ENCODE results near the gene FYN.

The FYN gene

DNA sequence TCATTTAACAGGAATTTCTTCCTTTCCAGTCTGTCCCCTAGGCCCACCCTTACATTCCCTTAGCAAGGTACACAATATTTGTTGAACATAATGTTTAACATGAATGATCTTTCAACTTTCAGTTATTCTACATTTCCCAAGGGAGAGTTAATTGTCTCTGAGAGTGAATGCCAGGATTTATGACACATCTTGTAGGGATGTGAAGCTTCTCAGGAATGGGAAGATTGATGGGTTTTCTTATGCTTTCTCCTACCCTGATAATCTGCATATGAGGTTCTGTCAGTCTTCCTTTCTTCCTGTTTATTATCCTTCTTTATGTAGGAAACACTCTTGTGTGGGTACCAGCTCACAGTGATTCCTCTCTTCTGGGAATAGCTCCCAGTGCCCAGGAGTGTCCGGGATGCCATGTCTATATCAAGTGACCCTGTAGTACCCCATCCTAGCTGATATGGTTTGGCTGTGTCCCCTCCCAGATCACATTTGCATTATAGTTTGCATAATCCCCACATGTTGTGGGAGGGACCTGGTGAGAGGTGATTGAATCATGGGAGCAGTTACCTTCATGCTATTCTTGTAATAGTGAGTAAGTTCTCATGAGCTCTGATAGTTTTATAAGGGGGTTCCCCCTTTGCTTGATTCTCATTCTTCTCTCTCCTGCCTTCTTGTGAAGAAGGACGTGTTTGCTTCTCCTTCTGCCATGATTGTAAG is 7.1 kb upstream of the FYN start:
- no peak for DNase-seq (ENCODE audit: low read depth)

DNA sequence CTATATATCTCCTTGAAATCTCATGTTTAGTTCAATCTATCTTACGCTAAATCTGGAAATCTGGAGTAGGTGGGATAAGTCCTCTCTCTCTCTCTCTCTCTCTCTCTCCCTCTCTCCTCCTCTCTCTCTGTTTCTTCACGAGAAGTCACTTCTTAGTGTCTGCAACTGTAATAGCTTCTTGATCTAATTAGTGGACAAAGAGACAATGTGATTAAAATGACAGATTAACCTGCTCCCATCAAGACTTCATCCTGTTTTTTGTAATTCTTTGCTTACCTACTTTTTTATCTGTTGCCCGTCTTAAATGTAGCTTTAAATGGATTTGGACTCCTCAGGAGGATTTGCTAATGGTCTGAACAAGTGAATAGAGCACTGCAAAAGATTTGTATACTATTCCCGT is 2.5 kb upstream of the FYN start:
- DNase-seq (ENCODE audit: low read depth): no peak

DNA sequence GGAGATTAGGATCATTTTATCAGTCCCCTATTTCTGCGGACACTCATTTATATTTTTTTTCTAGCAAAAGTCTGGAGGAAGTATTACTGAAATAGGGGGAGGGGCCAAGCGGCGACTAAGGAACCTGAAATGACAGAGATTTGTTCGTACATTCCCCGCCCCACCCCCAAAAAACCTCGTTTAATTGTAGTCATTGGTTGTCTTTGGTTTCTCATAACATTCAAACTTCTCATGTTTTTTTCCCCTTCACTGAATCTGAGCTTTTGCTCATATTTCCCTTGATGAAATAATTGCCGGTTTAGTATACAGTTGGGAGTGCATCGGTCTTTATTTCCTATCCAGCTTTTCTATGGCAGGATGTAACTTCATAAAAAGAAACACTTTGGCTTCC is 768 bp upstream of the FYN start:
- DNase-seq (ENCODE audit: low read depth): peak; percentile 50

- peak; percentile 68 for DNase-seq (ENCODE audit: low read depth)
These were observed 663 bp downstream of the FYN start for GRCh38 chr6:111872401-111873177.

DNA sequence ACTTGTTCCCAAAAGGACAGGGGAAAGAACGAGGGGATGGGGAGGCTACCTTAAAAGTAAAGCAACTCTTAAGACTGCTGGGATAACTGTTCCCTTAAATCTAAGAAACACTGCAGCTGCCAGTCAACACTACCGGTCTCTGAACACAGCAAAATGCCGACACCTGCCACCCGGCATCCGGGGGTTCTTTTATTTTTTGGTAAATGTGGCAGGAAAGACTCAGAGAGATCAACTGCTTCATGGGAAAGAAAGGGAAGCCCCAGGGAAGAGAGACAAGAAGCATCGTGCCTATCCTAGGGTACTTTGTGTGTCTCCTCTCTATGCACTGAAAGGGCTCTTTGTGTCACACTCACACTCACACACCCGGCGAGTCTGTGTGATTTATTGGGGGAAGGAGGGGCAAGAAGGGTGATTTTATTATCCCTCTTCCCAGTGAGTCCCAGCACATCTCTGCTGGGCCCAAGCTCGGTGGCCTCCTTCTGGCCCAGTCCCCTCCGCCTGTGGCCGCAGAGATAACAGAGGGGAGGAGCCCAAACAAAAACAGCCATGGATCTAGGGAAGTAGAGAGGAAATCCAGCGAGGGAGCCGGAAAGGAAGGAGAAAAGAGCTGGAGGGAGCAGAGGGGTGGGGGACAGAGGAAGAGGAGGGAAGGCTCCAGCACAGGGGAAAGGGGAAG is 1.4 kb downstream of the FYN start:
- DNase-seq (ENCODE audit: low read depth): no peak

- DNase-seq (ENCODE audit: low read depth): no peak
These were observed 2.0 kb downstream of the FYN start for GRCh38 chr6:111871207-111871606.

- DNase-seq (ENCODE audit: low read depth): no peak
These were observed 2.5 kb downstream of the FYN start for GRCh38 chr6:111870742-111871064.

- no peak for DNase-seq (ENCODE audit: low read depth)
These were observed 3.1 kb downstream of the FYN start for GRCh38 chr6:111870051-111870741.

- DNase-seq (ENCODE audit: low read depth): no peak
These were observed 6.4 kb downstream of the FYN start for GRCh38 chr6:111866857-111867256.

DNA sequence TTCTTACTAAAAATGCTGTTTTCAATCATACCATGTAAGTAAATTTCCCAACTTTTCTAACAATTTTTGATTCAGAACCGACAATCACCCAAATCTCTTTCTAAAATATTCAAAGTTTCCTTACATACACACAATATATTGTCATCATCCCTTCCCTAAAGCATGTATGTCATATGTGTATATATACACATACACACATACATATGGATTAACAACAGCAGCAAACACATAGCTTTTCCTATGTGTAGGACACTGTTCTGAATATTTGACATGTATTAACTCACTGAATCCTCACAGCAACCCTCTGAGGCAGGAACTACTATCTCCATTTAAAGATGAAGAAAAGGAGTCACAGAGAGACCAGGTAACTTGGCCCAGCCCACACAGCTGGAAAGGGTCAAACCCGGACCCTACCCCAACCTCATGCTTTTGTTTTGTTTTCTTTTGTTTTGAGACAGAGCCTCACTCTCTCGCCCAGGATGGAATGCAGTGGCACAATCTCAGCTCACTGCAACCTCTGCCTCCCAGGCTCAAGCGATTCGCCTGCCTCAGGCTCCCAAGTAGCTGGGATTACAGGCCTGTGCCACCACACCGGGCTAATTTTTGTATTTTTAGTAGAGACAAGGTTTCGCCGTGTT is 7.2 kb downstream of the FYN start:
- no peak for DNase-seq (ENCODE audit: low read depth)

DNA sequence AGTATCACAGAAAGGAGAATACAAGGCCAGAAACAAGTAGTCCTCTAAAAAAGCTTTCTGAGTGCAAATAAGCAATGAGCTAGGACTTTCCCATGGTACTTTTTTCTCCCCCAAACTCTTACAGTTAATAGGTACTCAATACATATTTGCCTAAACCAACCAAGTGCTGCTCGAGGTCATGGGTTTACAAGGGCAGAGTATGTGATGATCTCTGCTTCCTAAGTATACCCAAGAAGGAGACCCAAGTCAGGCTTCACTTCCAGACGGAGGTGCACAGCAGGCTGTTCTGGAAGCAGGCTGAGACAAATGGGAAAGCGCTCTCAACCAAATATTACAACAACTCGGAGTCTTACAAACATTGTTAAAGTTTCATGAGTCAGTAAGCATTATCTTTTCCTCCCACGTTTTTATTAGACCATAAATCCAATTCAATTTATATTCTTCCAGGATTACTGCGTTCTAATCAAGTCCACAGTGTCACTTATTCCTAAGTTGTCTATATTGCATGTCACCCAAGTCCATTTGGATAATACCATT is 8.1 kb downstream of the FYN start:
- DNase-seq (ENCODE audit: low read depth): no peak

DNA sequence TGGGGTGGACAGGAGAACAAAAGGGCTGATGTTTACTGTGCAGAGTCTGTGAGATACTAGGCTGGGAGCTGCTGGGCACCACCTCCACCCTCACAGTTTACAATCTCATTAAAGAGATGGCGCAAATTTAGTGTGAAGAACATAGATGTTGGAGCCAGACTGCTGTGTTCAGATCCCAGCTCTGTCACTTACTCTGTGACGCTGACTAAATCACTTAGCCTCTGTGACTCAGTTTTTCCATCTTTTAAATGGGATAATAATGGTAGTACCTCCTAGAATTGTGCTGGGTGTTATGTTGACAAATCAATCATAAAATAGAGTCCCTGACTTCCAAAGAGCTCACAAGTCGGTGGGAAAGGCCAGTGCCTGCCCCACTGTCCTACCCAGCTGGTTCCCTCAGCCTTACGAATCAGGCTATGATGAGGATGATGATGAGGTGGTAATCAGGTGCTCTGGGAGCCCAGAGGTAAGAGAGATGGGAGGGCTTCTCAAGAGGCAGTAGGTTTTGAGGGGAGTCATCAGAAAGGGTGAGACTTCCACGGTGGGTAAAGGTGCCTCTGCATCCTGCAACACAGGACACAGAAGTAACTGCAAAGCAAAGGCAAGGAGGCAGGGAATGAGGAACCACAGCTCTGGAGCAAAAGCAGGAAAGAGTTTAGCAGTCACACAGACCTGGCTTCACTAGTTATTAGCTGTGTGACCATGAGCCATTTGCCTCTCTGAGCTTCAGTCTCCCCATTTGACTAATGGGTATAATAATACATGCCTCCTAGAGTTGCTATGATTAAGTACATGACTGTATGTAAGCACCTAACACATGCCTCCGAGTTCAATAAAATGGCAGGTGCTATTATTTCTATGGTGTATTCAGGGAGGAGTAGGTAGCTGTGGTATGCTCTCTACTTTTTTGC is 8.9 kb downstream of the FYN start:
- no peak for DNase-seq (ENCODE audit: low read depth)

GRCh38 chr6:111862741-111863140 is 10.5 kb downstream of the FYN start:
- no peak for DNase-seq (ENCODE audit: low read depth)

DNA sequence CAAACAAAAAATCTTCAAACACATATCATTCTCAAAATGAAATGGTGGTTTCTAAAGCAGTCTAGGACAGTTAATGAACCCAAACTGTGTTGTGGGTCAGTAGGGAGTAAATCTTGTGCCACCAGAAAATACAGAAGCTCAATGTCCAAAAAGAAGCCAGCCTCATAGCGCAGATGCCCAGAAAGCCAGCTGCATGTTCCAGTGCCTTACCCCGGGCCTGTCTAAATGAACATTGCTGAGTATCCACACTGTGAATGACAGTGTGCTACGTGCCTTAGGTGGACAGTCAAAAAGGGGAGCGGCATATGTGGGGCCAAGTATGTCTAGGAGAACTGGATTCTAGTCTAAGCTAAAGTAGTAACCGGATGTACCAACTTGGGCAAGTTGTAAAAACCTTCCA is 10.9 kb downstream of the FYN start:
- DNase-seq (ENCODE audit: low read depth): no peak

DNA sequence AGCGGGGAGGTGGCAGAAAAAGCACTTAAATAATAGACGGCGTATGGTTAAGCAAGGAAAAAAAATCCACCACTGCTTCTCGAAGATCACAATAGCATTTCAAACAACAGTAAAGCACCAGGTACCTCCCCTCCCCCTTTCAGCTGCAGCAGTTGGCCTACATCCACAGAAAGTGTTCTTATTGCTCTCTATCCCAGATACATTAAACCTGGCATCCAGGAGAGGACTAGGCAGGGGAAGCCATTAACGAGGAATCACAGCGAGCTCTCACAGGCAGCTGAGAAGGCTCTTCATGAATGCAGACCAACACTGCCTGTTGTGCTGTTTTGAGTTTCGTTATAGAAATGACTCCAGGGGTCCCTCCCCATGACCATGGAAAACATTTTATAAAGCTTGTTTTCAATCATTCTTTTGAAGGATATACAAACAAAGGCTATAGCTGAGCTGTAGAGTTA is 11.8 kb downstream of the FYN start:
- DNase-seq (ENCODE audit: low read depth): no peak

- no peak for DNase-seq (ENCODE audit: low read depth)
These were observed 14.9 kb downstream of the FYN start for GRCh38 chr6:111858347-111858746.

GRCh38 chr6:111857674-111858337 is 15.4 kb downstream of the FYN start:
- no peak for DNase-seq (ENCODE audit: low read depth)

DNA sequence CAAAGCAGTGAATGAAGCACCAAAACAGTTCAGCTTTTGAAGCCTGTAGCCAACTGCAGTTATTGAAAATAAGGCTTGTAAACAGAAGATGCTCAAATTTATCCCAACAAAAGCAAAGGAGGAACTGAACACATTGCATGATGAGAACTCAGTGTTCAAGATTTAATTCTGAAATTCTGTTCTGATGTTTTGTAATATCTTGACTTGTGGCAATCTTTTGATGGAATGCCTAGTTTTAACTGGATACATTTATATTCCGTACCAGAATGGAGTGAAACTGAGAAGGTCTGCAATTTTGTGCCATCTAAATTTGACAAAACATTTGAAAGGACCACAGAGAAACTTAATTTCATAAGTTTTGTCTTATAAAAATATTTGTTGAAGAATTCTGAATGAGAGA is 17.5 kb downstream of the FYN start:
- no peak for DNase-seq (ENCODE audit: low read depth)

DNA sequence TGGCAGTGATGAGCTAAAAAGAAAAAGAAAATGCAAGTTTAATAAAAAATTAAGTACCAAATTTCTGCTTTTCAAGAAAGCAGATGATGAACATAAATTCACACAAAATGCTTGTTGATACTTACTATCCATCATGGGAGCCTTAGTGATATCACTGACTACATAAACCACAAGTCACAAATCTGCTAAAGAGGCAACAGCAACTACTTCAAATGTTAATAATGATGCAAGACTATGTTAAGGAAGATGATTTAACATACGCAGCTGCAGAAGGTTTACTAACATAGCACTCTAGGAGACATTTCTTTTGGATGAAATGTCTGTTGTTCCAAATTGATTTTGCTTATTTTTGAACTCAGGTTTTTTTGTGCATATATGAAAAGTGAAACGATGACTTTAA is 18.6 kb downstream of the FYN start:
- no peak for DNase-seq (ENCODE audit: low read depth)

DNA sequence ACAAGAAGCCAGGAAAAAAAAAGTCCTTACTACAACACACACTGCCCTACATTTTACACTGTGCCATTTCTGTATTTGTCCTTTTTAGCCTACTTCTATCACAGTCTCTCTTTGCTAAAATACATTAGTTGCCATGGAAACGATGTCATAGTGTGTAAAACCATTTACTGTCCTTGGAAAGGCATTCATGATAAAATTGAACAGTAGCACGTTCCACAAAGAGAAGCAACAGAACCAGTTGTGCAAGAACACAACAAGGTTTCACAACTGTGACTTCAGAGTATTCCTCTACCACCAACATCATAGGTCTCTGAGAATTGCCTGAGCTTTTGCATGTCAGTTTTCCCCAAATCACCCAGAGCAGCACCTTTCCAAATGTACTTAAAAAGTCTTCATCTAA is 20.5 kb downstream of the FYN start:
- no peak for DNase-seq (ENCODE audit: low read depth)
